HG03196 (cell line): ENCODE data around the gene SPAAR.
"Not testable (repeated sequence)": the region's sequence is repeated elsewhere in the genome, so short reads cannot be mapped to it uniquely, and the experiment has no call there.

Source experiments
- ATAC-seq: cut with Tn5 transposase; IDR thresholded peaks from one replicate; pipeline ENCODE4 v1.9.1; 2021; ENCODE audit not compliant: unreplicated experiment

Gene SPAAR

DNA sequence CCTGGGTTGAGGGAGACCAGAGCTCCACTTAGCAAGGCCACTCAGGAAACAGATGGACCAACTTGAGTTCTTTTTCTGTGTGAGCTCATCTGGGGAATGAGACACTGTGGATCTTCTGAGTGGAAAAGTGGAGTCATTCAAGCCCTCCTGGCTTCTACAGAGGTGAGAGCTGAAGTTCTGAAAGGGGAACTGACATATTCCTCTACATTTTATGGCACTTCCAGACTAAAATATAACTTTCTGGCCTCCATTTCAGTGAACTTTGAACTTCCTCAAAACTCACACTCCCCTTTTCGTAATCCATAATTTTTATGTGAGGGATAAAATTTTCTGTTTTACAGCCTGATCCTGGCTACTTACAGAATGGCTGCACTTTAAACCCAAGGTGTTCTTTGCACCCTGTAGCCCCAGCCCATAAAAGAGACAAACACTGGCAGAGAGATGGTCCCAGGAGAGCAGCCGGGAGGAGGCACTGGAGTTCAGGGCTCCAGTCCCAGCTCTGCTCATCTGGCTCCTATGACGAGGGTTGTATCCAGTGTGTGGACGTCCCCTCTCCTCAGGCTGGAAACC, 10.8 kb downstream of the SPAAR start:
- ATAC-seq: no peak

DNA sequence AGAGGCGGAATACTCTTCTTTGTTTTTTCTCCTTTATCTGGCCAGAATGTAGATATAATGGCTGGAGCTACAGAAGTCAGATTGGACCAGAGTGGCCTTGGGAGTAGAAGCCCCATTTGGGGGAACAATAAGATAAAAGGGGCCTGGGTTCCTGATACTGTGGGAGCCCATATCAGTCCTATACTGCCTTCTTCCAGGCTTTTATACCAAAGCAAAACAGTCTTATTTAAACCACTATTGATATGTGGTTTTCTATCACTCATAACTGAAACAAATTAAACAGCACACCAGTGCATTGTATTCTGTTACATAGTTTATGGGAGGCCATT, 14.3 kb downstream of the SPAAR start:
- ATAC-seq: no peak

DNA sequence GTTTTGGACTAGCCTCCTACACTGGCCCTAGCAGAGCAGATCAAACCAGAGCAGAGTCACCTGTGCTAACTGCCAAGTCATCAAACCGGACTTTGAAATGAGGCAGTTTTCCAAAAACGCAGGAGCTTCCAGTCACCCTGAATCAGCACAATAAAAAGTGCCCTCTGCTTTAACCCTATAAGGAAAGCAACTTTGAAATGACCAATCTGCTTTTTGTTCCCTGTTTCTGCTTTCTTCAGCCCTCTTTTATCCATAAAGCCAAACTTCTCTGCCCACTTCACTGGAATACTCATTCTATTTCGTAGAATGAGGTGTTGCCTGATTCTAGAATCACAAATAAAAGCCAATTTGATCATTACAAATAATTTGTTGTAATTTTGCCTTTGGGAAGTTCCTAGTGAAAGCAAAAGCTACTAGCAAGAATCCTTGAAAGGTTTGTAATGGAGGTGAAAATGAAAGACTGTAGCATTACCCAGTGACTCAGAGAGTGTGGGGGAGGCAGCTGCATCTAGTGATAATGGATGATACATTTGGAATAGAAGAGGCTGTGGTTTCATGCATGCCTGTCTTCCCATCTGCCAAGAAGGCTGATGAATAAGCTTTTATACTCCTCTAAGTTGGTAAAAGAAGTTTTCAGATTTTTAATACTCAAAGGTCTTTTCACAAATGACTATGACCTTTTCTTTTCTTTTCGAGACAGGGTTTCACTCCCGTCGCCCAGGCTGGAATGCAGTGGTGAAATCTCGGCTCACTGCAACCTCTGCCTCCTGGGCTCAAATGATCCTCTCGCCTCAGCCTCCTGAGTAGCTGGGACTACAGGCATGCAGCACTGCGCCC, 14.9 kb downstream of the SPAAR start:
- ATAC-seq: no peak

DNA sequence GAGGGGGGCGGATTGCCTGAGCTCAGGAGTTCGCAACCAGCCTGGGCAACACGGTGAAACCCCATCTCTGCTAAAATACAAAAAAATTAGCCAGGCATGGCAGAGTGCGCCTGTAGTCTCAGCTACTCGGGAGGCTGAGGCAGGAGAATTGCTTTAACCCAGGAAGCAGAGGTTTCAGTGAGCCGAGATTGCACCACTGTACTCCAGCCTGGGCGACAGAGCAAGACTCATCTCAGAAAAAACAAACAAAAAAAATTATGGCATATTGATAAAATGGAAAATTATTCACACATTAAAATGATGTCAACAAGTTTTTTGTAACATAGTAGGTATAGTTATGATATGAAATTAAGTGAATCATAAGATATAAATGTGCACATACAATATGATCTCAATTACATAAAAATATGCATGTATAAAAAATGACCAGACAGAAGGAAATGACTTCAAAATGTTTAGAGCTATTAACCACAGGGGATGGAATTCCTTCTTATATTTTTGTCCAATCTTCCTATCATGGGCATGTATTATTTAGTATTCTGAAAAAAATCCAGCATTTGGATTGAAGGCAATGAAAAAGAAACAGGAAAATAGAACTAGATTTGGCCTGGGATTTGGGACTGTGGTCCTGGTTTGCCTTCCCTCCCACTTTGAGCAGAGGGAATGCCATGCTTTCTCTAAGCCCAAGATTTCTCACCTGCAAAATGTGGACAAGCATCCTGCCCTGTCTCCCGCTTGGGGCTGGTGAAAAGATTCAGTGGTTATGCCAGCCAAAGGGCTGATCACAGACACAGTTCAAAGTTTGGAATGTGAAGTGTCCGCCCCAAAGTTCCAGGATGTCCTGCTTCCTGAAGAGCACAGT, 19.5 kb downstream of the SPAAR start:
- ATAC-seq: no peak

DNA sequence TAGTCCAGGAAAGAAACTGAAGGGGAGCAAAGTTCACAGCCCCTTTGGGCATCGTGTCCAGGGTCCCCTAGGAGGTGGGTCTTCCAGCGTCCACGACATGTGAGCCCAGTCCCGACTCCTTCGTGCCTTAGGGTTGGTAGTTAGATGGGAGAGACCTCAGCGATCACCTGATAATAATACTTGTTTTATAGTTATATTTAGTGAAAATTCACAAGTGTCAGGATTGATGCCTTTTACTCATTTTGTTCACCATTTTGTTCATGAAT, 20.1 kb downstream of the SPAAR start:
- ATAC-seq: no peak

DNA sequence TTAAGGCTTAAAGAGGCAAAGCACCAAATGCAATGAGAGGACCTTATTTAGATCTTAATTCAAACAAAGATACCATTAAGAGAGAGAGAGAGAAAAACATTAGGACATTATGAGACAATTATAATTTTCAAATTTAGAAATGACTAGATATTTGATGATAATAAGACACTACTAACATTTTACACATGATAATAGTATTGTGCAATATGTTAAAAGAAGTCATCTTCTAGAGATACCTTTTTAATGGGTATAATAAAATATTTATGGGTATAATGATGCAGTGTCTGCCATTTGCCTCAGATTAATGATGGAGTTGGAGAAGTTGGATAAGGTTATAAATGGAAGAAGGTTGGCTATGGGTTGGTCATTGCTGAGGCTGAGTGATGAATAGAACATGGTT, 21.2 kb downstream of the SPAAR start:
- ATAC-seq: no peak

DNA sequence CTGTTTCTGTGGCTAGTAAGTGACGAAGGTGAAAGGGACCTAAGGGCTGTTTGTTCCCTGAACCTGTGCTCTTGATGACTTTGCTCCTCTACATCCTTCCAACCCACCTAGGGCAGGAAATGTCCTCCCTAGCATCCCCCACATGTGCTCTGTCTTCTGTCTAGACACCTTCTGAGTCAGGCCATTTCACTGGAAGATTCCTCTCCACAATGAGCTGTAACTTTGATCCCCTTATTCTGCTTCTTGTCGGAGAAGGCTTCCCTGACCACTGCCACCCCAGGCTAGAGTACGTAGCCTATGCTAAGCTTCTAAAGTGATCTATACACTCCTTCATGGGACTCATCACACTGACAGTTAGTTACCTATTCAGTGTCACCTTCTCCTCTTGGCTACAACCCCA, 21.7 kb downstream of the SPAAR start:
- ATAC-seq: no peak

DNA sequence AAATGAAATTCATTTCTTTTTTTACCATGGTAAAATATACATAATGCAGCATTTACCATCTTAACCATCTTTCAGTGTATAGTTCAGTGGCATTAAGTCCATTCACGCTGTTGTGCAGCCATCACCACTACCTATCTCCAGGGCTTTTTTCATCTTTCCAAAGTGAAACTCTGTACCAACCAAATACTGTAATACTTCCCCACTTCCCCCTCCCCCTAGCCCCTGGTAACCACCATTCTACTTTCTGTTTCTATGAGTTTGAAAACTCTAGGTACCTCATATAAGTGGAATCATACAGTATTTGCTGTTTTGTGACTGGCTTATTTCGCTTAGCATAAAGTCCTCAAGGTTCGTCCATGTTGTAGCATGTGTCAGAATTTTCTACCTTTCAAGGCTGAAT, 23.4 kb downstream of the SPAAR start:
- no peak for ATAC-seq

DNA sequence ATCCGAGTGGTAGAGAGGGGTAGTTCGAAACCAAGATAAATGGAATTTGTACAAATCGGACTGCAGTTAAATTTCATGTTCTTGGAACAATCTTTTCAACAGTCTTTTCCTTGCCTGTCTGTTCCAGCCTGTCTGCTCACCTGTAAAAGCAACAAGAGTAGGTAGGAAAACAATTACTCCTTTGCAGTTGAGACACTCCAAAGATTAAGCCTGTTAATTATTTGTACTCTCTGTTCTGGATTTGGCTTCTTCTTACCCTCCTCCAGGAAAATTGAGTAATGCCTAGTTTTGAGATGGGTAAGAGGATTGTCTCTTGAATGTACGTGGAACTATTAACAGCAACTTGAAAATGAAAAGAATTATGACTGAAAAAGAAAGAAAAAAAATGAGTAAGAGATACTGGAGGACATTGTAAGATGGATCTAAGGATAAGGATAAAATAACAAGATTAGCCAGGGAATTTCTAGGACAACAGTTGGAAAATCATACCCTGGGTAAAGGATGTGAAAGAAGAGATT, 24.3 kb downstream of the SPAAR start:
- ATAC-seq: no peak

DNA sequence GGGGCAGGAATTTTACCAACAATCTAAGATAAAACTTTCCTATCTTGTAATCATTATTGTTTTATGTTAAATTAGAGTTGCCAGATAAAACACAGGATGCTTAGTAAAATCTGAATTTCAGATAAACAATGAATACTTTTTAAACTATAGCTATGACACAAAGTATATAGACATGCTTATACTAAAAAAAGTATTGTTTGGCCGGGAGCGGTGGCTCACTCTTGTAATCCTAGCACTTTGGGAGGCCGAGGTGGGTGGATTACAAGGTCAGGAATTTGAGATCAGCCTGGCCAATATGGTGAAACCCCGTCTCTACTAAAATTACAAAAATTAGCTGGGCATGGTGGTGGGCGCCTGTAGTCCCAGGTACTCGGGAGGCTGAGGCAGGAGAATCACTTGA, 24.8 kb downstream of the SPAAR start:
- ATAC-seq: not testable (repeated sequence)

DNA sequence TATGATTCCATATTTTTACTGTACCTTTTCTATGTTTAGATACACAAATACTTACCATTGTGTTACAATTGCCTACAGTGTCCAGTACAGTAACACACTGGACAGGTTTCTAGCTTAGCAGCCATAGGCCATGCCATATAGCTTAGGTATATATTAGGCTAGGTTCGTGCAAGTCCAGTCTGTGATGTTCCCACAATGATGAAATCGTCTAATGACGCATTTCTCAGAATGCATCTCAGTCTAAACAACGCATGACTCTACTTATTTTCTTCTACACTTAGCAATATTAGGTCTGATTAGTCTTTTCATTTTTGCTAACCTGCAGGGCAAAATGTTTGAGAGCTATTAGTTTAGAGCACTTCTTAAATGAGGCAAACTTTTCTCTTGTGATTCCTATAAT, 26.0 kb downstream of the SPAAR start:
- no peak for ATAC-seq

DNA sequence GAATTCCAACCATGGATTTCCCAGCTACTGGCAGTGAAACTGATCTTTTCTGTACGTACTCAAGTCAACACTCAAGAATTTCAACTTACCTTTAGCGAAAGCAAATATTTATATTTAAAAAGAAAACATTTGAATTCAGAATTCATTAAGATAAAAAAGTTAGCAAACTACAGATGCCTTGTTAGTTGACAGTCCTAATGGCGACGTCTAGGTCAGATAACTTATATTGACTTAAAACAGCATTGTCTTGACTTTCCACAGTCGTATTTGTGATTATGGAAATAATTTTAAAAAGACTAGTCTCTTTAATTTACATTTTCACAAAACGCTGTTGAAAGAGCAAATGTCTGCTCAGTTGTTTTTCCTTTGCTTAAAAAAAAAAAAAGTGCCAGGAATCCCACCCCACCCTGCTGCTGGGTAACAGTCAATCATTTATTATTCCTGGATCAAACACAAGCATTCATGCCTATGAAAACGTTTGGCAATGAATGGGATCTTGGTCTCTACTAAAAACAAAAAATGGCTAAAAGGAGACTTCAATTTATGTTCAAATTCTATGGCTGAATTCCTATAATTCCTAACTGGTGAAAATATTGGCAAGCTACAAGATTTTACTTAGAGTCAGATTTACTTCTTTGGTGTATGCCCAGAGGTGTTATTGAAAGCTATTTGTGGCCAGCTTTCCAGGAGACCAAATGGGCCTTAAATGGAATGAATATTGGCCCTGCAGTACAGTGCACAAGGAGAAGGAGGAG, 26.6 kb downstream of the SPAAR start:
- ATAC-seq: no peak

DNA sequence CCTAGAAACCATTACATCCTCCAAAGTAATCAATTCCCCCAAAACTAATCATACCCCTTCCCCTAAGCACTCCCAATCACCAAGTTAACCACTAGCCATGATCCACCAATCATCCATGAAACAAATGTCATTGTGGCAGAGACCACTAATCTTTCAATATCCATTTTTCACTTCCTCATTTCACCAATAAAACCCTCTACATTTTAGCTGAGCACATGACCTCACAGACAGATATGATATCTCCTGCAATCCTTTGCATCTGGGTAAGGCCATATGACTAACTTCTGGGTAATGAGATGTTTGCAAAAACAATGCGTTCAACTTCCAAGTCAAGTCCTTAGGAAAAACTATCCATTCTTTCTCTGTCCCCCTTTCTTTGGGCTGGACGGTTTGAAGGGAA, 27.9 kb downstream of the SPAAR start:
- no peak for ATAC-seq

DNA sequence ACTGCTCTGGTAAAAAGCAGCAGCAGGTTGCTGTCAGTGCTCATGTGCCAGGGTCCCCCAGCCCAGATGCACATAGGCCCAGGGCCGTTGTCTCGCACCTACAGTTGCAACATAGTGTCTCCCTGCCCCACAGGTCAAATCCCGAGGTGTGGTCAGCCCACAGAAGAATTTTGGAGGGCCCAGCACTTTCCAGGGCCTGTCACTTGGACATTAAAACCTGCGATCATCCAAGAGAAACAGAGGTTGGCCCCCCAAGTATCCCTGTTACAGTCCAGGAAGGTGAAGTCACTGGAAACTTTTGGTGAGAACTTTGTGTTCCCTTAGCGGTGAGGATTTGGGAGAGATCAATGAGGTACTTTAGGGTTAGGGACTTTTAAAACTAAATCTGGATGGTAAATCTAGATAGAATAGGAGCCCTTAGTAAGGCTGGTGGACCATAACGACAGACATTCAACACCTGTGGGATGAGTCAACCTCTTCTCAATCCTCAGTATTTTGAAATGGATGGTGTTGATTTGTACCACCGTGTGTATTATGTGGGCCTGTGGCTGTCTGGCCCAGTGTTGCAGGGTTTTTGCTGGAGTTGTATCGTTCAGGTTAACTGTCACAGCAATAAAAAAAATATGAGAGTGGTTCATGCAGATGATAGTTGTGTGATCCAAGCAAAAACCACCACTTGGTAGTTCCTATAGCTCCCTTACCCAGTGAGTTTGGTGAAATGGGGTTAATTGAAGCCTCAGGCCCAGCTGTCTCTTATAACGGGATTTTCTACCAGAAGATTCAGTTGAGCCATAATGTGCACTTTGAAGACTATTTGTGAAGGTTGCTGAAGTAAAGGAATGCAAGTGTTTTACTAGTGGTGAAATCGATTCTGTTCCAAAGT, 29.4 kb downstream of the SPAAR start:
- ATAC-seq: no peak

DNA sequence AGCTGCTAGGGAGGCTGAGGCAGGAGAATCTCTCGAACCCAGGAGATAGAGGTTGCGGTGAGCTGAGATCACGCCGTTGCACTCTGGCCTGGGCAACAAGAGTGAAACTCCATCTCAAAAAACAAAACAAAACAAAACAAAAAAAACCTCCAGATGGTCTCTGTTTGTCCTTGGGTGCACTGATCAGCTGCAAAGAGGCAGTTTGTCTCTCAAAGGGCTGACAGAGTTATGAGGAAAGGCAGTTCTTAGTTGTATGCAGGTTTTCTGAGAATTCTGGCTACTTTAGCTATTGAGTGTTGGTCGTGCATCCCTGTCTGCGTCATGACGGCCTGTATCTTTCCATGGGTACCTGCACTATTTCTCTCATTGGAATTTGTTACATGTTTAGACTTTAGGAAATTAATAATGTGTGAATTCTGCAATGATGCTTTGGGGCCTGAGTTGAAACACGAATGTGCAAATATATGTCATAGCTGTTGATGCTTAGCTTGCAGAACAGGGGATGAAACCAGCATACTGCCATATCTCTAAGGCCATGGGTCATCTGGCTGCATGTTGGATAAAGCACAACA, 30.5 kb downstream of the SPAAR start:
- ATAC-seq: no peak

DNA sequence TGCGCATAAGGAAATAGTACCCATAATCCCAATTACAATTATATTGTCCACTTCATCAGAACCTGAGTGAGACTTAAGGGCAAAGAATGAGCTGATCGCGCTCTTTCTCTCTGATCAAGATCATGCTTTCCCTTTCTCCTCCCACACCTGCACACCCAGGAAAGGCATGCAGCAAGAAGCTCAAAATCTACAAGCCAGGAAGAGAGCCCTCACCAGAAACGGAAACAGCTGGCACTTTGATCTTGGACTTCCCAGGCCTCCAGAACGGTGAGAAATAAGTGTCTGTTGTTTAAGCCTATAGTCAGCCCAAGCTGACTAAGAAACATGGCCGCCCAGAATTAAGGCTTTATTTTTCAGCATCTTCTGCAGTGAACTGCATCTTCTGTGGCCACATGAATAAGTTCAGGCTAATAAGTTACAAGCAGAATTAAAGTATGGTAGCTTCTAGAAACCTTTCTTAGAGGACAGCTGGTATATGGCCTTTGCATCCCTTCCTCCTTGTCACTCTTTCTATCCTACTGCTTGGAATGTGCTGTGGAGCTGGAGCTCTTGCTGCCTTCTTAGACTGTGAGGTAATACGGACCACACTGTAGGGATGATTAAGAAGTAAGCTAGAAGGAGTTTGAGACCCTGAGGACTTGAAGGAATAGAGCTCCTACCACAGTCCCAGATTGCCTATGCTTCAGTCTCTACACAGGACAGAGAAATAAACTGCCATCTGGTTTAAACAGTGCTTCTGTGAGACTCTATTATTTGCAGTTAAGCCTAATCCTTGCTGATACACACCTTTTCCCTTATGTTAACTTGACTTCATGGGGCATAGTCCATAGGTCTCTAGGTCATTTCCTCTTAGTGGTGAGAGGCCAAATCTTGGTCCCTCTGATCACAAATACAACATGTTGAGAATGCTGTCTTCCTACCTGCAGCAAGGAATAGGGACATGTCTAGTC, 31.4 kb downstream of the SPAAR start:
- no peak for ATAC-seq

DNA sequence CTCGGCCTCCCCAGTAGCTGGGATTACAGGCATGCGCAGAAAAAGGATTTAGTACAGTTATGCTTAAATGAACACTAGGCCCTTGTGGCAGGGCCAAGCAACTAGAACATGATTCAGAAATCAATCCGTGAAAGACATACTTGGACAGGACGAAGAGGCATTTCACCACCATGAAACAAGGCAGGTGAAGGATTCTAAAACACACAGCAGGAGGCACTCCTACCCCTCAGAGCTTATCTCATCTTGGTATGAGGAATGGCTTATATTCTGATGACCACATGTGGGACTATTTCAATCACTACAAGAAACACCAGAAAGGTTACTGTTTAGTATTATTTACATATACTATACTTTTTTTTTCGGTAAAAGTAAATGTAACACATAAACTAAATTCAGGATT, 33.0 kb downstream of the SPAAR start:
- ATAC-seq: no peak

DNA sequence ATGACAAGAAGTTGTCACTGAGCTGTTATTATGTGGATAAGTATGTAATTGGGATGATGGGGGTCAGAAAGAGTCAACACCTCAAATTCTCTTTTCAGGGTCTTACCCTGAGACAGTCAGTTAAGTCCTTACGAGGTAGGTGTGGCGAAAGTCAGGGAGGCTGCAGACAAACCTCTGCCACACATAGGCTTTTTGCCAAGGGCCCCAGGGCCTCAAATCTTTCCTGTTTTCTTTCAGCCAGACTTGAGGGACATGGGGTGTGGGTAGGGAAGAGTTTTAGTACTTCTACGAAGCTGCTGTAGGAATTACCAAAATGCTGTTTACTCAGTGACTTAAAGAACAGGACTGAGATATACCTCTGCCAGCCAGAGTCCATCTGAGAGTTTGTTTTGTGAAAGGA, 34.9 kb downstream of the SPAAR start:
- no peak for ATAC-seq

DNA sequence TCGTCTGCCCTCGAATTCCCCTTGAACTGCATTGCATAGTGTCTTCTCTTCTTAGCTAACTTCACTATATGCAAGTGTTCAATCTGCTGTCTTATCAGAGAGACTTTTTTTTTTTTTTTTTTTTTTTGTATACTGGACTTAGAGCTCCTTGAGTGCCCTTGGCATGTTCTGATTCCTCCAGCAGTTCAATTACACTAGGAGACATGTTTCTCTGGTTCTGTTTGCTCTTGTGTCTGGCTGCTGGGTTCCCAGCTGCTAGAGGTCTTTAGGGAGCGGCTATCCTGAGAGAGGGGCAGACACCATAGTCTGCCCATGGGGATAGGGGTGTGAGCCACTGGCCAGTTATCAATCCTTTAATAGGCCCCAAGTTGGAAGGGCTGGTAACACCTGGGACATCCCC, 35.6 kb downstream of the SPAAR start:
- no peak for ATAC-seq
